ENCODE data around the gene CPXM1.

CPXM1 gene

DNA sequence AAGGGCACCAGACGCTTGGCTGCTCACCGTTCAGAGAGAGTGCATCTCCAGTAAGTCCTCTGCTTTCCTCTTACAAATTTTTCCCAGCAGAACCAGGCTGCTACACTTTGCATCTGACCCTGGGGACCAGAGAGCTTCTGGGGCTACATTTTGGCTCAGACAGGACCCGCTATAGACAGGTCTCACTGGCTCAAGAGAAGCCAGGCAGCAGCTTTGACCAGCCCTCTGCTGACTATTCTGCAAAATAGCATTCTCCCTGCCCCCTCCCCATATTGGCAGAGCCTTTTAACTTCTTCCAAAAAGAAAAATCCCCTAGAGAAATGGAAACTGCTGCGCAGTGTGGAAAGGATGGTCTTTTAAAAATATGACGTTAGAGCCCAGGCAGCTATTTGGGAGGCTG is 37.2 kb downstream of the CPXM1 start:
- DNase-seq (ENCODE audit: low read depth in 2 of 2): no peak

GRCh38 chr20:2762578-2763131 is 37.8 kb downstream of the CPXM1 start:
- DNase-seq (ENCODE audit: low read depth in 2 of 2): no peak

DNA sequence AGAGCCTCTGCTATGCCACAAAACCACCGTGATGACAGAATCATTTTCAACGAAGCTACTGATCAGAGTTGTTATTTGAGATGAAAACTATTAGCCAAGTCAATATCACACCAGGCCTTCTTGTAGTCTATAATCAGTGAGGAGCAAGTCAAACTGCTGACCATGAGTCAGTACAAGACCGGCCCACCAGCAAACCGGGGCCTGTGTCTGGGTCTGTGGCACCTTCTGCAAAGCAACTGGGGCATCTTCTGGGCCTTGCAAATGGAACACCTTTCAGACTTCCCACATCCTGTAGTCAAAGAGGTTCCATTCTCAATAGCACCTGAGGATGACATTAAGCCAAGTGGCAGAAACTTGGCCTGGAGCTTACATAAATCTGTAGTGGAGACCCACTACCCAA is 38.5 kb downstream of the CPXM1 start:
- DNase-seq (ENCODE audit: low read depth in 2 of 2): no peak

DNA sequence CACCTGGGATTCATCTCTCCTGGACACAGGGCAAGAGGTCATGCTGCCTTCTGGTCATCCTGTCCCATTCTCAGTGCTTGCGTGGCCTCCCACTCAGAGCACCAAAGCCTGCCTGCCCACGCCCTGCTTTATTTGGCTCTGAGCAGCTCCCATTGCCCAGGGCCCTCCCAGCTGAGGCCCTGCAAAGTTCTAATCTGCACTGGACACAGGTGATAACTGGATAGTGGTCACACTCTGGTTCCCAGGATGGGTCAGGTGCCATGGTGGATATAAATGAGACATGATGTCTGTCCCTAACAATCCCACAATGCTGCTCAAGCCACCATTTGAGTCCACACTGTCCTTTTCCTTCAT is 39.5 kb downstream of the CPXM1 start:
- DNase-seq (ENCODE audit: low read depth in 2 of 2): no peak

DNA sequence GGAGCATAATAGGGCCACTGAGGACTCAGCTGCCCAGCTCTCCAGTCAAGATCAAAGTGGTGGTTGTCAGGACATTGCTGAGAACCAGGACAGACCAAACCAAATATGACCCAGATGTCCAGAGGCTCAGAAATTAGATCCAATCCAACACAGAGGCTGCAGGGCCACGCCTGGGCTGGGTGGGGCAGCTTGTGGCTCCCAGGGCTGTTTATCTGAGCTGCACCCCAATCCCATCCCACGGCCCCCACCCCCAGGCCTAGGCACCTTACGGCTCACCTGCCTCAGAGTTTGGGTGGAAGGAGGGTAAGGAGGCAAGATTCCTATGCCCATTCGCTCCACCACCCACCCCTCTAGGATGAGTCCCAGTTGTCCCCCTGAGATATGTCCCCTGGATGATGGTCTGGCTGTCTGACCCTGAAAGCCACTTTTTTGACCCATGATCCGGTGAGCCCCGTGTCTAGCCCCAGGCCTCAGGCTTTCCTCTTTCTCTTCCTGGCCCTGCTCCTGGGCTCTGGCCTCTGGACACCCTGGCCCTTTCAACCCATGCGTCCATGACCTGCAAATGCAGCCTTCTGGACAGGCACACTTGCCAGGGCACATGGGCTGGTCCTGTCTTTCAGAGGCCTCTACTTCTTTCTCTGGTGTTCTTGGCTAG is 40.0 kb downstream of the CPXM1 start:
- no peak for DNase-seq (ENCODE audit: low read depth in 2 of 2)

- DNase-seq (ENCODE audit: low read depth in 2 of 2): no peak
These were observed 40.7 kb downstream of the CPXM1 start for GRCh38 chr20:2759603-2760296.

DNA sequence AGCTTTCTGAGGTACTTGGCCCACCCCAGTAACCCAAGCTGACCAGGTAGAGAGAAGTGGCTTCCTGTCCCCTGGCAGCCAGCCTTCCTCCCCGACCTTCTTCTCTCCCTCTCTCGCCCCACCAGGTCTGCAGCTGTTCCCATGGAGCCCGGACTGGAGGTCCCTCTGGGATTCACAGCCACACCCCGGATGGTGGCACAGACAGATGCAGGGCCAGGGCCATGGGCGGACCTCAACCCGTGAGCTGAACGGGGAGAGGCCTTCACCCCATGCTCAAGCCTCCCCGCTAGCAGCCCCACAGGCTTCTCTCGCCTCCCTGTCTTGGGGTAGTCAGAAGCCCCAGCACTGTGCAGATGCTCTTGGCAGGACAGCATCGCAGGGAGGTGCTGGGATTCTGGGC is 41.3 kb downstream of the CPXM1 start:
- no peak for DNase-seq (ENCODE audit: low read depth in 2 of 2)

GRCh38 chr20:2757969-2758368 is 42.5 kb downstream of the CPXM1 start:
- DNase-seq (ENCODE audit: low read depth in 2 of 2): no peak

DNA sequence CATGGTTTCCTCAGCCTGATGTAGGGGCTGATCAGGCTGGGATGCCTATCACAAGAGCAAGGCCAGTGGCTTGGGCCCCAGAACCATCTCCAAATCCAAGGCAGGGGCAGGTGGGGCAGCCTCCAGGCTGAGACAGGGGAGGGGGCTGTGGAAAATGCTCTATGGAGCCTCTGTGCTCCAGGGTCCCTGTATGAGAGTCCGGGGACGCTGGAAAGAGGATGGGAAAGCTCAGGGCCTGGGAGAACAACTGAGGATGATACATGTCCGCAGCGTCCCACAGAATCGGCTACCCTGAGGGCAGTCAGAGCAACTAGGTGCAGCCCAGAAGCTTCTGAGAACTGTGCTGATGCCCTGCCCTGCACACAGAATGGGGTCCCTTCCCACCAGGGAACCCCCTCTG is 43.4 kb downstream of the CPXM1 start:
- DNase-seq (ENCODE audit: low read depth in 2 of 2): no peak

GRCh38 chr20:2756056-2756611 is 44.3 kb downstream of the CPXM1 start:
- no peak for DNase-seq (ENCODE audit: low read depth in 2 of 2)

GRCh38 chr20:2755451-2756055 is 44.9 kb downstream of the CPXM1 start:
- DNase-seq (ENCODE audit: low read depth in 2 of 2): no peak

GRCh38 chr20:2754424-2754823 is 46.0 kb downstream of the CPXM1 start:
- DNase-seq (ENCODE audit: low read depth in 2 of 2): no peak

- DNase-seq (ENCODE audit: low read depth in 2 of 2): no peak
These were observed 46.9 kb downstream of the CPXM1 start for GRCh38 chr20:2753461-2754040.

- DNase-seq (ENCODE audit: low read depth in 2 of 2): no peak
These were observed 47.6 kb downstream of the CPXM1 start for GRCh38 chr20:2752567-2753460.

GRCh38 chr20:2751878-2752566 is 48.4 kb downstream of the CPXM1 start:
- no peak for DNase-seq (ENCODE audit: low read depth in 2 of 2)

DNA sequence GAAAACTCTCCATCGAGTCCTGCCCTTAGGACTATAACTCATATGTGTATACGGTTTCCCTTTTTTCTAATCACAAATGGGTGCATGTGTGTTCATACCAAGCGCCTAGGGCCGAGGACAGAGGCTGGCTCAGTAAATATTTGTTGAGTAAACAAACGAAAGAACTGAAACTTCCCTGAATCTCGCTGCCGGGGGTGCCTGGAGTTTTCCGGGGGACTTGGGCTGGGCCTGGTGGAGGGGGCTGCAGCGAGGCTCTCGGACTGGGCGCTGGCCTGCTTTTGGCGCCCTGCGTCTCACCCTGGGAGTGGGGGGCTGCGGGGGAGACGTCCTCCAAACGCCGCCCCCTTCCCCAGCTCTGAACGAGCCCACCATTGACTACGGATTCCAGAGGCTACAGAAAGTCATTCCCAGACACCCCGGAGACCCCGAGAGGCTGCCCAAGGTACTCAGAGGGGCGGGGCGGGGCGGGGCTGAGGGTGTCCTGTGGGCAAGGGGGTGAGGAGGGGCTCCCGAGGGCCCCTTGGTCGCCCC is 49.0 kb downstream of the CPXM1 start:
- no peak for DNase-seq (ENCODE audit: low read depth in 2 of 2)

DNA sequence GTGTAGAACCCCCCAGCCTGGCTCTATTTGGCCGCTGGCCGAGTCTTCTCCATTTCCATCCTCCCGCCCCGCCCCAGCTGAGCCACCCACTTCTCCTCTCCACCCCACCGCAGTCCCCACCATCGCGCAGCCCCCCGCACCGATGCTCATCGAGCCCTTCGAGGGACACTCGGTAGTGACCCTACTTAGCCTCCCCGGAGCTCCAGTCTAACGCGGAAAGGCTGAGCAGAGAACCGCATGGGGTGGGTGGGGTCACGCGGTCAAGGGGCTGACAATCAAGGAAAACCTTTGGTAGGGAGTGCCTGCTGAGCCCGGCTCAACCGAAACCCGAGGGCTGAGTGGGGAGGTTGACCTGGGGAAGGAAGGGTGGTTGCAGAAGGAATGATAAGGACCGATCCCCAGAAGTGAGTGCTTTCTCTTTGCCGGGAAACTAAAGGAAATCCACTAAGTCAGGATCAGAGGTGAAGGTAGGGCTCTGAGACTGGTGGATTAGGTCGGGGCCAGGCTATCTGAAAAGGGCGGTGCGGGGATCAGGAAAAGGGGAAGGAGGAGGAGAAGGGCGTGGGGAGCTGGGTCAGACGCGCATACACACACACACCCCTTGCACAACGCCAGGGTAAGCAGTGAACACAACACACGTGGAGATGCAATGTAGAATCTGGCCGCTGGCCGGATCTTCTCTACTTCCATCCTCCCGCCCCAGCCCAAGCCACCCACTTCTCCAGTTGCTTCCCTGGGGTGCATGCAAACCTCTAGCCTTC is 49.8 kb downstream of the CPXM1 start:
- no peak for DNase-seq (ENCODE audit: low read depth in 2 of 2)

- DNase-seq (ENCODE audit: low read depth in 2 of 2): no peak
These were observed 50.4 kb downstream of the CPXM1 start for GRCh38 chr20:2749951-2750490.

DNA sequence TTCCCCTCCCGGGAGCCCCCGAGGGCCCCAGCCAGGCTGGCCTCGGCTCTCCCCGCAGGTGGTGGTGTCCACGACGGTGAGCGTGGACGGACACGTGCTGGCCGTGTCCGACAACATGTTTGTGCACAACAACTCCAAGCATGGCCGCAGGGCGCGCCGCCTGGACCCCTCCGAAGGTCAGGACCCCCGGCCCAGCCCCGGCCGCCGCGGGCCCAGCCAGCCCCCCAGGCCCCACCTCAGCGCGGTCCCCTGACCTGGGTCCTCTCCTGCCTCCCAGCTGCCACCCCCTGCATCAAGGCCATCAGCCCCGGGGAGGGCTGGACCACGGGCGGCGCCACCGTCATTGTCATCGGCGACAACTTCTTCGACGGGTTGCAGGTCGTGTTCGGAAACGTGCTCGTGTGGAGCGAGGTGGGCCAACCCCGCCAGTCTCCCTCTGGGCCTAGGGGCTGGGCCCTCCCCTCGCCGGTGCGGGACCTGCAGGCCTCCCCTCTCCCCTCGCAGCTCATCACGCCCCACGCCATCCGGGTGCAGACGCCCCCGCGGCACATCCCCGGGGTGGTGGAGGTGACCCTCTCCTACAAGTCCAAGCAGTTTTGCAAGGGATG is 51.0 kb downstream of the CPXM1 start:
- no peak for DNase-seq (ENCODE audit: low read depth in 2 of 2)
